HUES48 (cell line): Measurements from ENCODE around the gene BRCC3.
"Not testable (repeated sequence)": the region's sequence is repeated elsewhere in the genome, so short reads cannot be mapped to it uniquely, and the experiment has no call there.

Experiments
- H3K27ac ChIP-seq: one replicate; pipeline ENCODE4 v1.7.0; 2013; ENCODE audit warnings: low read depth, low read length, inconsistent platforms
- H3K27me3 ChIP-seq: 2 replicates; pipeline ENCODE4 v1.6.1; 2013; ENCODE audit warnings: mild to moderate bottlenecking, low read length; ENCODE audit not compliant: control insufficient read depth, insufficient read depth
- H3K36me3 ChIP-seq: 2 replicates; pipeline ENCODE4 v1.6.1; 2013; ENCODE audit warnings: low read length; ENCODE audit not compliant: control insufficient read depth, insufficient read depth
- H3K4me1 ChIP-seq: 2 replicates; pipeline ENCODE4 v1.6.1; 2013; ENCODE audit warnings: mild to moderate bottlenecking, low read length; ENCODE audit not compliant: control insufficient read depth, insufficient read depth
- H3K4me3 ChIP-seq: 2 replicates; pipeline ENCODE4 v1.5.1; 2013; ENCODE audit warnings: mild to moderate bottlenecking, low read depth, low read length
- H3K9ac ChIP-seq: 2 replicates; pipeline ENCODE4 v1.6.1; 2013; ENCODE audit warnings: mild to moderate bottlenecking, low read depth, low read length, moderate library complexity
- H3K9me3 ChIP-seq: 2 replicates; pipeline ENCODE4 v1.6.1; 2013; ENCODE audit warnings: low read length; ENCODE audit not compliant: control insufficient read depth, insufficient read depth

BRCC3 gene

GRCh38 chrX:155147612-155148011 lies 76.3 kb downstream of the BRCC3 start:
- not testable (repeated sequence) for H3K4me1 ChIP-seq, H3K4me3 ChIP-seq, H3K27me3 ChIP-seq, H3K27ac ChIP-seq, H3K36me3 ChIP-seq, H3K9ac ChIP-seq
- peaks cover 12% of the 10 kb centered on the region for H3K9me3 ChIP-seq

- H3K27ac ChIP-seq, H3K9ac ChIP-seq, H3K4me1 ChIP-seq, H3K27me3 ChIP-seq, H3K36me3 ChIP-seq, H3K4me3 ChIP-seq: not testable (repeated sequence)
- peaks cover 13% of the 10 kb centered on the region for H3K9me3 ChIP-seq
Observed at GRCh38 chrX:155148166-155148565, 76.9 kb downstream of the BRCC3 start.

- Histone ChIP-seq H3K27ac (no peak overlapping the region), H3K36me3 (no peaks in the 10 kb centered on the region), H3K9me3 (peaks cover 17% of the 10 kb centered on the region), H3K4me3 (no peak overlapping the region), H3K9ac (no peak overlapping the region), H3K4me1 (no peaks in the 10 kb centered on the region), H3K27me3 (no peaks in the 10 kb centered on the region)
Observed at GRCh38 chrX:155148724-155149537, 77.6 kb downstream of the BRCC3 start.

- peaks cover 38% of the 10 kb centered on the region for H3K9me3 ChIP-seq
- H3K4me3 ChIP-seq, result no peak overlapping the region
- H3K9ac ChIP-seq, result no peak overlapping the region
- no peak overlapping the region for H3K27ac ChIP-seq
- no peaks in the 10 kb centered on the region for H3K27me3 ChIP-seq
- no peaks in the 10 kb centered on the region for H3K36me3 ChIP-seq
- H3K4me1 ChIP-seq, result no peaks in the 10 kb centered on the region
Observed at GRCh38 chrX:155169881-155170280, 98.6 kb downstream of the BRCC3 start.
